NCI-H524 (cell line): ENCODE data around the gene ZDHHC24.
"Not testable (repeated sequence)": the region's sequence is repeated elsewhere in the genome, so short reads cannot be mapped to it uniquely, and the experiment has no call there.

Source experiments
- DNase-seq, 2 experiments: peaks; one replicate each; lab custom pipeline; 2025; lab: John Stamatoyannopoulos, UW

ZDHHC24 gene, protein sequence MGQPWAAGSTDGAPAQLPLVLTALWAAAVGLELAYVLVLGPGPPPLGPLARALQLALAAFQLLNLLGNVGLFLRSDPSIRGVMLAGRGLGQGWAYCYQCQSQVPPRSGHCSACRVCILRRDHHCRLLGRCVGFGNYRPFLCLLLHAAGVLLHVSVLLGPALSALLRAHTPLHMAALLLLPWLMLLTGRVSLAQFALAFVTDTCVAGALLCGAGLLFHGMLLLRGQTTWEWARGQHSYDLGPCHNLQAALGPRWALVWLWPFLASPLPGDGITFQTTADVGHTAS

DNA sequence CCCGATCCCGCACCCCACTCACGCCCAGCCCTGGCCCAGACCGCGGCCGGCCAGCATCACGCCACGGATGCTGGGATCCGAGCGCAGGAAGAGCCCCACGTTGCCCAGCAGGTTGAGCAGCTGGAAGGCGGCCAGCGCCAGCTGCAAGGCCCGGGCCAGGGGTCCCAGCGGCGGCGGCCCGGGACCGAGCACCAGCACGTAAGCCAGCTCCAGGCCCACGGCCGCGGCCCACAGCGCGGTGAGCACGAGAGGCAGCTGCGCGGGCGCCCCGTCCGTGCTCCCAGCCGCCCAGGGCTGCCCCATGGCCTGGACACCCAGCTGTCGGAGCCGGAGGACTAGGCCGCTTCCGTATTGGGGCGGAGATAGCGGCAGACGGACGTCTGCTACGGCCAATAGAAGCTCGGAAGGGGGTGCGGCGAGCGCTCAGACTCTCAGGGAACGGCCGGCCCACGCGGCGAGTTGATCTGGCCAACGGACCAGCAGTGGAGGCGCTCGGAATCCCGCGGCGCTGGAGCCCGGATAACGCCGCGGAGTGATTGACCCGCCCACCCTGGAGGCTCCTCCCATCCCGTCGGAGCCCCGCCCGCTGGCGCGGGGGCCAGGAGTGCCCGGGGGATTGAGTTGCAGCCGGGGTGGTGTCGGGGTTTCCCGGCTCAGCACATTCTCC is at the start of gene ZDHHC24:
Gene ZDHHC24 (minus strand): TSS at position 348 of the 667 bp plus-strand sequence. CDS start 45 bp downstream, at position 303.
- DNase-seq, result peak; percentile 90 to 96

DNA sequence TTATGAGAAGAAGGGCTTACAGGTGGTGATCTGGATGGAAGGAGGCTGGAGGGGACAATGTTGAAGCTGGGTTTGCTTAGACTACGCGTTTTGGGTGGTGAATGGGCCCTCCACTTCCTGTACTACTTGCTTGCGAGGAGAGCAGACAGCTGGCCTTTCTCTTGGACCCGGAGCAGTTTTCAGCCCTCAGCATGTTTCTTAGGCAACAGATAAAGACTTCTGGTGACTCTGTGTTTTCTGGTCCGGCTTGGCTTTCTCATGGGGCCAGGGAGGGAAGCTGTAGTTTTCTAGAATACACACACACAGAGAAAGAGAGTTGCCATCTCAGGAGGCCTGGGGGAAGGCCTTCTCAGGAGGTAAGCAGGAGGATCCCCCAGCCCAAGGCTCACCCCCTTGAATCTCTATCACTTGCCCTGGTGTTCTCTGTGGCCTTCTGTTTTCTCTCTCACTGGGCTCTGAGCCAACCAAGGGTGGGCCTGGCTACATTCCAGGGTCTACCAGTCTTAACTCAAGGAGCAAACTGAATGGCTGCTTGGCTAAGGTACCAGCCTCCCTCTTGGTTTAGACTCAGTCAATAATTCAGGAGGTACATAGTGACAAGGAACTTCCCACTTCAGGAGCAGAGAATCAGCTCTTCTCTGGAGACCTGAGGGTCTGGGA is 49.5 kb upstream of the ZDHHC24 start:
- no peak for DNase-seq

DNA sequence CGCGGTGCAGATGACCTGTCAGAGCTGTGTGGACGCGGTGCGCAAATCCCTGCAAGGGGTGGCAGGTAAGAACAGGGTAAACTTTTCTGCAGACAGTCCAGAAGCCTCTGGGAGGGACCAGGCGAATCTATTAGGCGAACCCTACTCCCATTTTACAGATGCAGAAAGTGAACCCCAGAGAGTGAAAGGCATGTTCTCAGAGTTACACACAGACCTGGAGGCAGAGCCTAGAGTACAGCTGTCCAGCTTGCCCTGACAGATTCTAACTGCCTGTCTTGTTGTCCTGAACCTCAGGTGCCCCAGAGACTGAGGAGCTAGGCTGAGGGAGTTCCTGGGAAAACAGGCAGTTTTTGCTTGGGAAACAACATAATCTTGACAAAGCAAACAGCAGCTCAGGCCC is 47.8 kb upstream of the ZDHHC24 start:
- DNase-seq, result no peak

DNA sequence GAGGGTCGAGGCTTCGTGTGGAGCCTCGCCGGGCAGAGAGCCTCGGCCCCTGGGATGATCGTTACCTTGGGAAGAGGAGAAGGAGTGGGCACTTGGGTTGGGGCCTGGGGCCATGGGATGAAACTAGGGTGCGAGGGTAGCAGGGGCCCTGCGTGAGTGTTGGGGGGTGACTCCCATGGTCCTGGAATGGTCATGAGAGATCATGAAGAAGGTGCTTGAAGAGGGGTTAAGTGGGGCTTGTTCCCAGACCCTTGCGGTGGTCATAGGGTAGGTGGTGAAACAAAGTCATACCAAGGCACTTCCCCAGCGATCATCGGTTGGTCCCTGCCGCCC is 47.4 kb upstream of the ZDHHC24 start:
- no peak for DNase-seq

DNA sequence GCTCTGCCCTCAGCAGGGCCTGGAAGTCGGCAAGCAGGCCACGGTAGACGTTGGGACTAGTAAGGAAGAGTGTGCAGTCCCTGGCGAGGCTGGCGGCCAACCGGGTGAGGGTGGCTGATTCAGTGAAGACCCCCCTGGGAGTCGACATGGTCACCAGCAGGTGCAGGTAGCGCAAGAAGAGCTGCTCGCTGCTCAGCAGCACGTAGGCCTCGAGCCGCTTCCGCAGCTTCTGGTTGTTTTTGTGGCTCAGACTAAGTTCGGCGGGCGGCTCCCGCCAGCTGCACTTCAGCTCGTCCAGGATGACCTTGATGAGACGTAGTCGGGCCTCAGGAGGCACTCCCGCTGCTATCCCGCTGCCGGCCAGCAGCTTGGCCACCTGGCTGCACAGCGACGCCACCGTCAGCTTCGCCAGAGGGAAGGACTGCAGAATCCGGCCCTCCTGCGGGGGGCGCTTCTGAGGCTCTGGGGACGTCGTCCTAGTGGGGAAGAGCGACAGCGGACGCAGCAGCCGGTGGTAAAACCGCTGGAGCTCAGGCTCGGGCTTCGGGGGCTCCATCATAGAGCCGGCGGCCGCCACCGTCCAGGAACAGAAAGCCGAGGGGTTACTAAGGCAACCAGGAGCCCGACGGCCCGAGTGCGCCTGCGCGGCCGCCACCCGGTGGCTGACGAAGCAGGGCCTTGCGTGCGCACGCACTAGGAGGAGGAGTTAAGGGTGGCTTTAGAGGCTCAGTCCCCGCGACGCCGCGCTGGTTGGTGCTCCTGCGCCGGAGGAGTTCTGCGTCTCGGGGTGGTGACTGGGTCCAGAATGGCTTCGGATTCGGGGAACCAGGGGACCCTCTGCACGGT is 46.8 kb upstream of the ZDHHC24 start, which contains the start of the genes CCDC87 and CCS:
Gene CCDC87 (minus strand): TSS at position 607 of the 846 bp plus-strand sequence. CDS start 48 bp downstream, at position 559.
Gene CCS (plus strand): TSS at position 729 of the 846 bp plus-strand sequence. CDS start 77 bp downstream, at position 806.
- DNase-seq, result peak; percentile 91 to 95

DNA sequence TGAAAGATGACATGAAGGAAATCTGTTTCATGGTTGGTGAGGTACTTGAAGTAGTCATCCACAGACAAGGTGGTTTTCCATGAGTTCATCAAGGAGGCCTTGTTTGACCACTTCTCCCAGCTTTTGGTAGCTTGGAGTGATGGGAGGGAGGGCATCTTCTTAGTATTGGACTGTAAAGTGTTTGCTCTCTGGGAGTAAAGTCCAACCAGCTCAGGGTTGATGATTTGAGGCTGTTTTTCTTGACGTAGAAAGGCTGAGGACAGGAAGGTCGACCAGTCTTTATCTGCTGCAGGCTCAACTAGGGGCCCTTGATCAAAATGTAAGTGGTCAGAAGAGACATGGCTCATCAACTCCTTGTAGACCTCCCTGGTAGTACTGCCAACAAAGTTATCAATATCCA is 45.3 kb upstream of the ZDHHC24 start:
- no peak for DNase-seq

DNA sequence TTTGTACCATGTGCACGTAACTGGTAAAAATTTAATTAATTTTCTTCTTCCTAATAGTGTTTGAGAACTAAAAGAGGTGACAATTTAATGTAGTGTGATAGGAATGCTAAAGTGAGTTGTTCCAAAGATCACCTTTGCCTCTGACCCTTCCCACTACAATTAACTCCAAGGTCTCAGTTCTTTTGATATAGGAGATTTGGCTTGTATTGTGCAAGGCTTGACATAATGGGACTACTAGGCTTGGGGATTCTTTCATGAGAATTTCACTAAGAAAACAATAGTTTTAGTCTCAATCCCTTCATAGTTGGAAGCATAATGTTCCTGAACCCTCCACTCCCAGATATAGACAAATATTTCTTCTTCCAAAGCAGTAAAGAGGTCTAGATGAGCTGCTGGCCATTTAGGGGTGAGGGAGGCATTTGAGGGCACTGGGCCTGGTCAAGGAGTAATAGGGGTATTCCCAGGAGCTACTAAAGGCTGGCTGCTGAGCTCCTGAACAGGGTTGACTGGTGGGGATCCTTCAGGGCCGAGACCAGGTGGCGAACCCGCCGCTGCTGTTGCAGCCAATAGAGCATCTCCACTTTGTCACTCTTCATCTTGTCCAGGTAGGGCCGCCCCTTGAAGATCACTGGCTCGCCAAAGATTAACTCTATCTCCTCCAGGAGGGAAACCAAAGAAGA is 44.3 kb upstream of the ZDHHC24 start:
- DNase-seq, result no peak

DNA sequence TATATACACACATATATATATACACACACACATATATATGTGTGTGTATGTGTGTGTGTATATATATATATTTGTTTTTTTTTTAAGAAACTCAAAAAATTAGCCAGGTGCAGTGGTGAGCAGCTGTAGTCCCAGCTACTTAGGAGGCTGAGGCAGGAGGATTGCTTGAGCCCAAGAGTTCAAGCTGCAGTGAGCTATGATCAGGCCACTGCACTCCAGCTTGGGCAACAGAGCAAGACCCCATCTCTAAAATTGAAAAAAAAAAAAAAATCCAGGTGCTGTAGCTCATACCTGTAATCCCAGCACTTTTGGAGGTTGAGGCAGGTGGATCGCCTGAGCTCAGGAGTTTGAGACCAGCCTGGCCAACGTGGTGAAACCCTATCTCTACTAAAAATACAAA is 43.5 kb upstream of the ZDHHC24 start:
- DNase-seq, result not testable (repeated sequence)

DNA sequence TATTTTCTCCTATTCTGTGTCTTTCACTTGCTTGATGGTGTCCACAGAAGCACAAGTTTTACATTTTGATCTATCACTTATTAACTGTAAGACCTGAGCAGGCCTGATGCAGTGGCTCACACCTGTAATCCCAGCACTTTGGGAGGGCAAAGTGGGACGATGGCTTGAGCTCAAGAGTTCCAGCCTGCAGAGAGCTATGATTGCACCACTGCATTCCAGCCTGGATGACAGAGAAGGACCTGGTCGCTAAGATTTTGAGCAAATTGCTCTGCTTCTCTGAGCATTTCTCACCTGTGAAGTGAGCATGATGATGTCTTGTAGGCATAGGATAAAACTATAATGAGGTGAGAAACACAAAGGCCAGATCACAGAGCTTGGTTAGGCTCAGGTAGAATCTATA is 40.3 kb upstream of the ZDHHC24 start:
- DNase-seq, result no peak

DNA sequence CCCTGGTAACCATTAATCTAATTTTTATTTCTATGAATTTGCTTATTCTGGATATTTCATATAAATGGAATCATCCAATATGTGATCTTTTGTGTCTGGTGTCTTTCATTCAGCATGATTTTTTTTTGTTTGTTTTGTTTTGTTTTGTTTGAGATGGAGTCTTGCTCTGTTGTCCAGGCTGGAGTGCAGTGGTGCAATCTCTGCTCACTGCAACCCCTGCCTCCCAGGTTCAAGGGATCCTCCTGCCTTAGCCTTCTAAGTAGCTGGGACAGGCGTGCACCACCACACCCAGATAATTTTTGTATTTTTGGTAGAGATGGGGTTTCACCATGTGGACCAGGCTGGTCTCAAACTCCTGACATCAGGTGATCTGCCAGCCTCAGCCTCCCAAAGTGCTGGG is 39.6 kb upstream of the ZDHHC24 start:
- DNase-seq, result not testable (repeated sequence)

DNA sequence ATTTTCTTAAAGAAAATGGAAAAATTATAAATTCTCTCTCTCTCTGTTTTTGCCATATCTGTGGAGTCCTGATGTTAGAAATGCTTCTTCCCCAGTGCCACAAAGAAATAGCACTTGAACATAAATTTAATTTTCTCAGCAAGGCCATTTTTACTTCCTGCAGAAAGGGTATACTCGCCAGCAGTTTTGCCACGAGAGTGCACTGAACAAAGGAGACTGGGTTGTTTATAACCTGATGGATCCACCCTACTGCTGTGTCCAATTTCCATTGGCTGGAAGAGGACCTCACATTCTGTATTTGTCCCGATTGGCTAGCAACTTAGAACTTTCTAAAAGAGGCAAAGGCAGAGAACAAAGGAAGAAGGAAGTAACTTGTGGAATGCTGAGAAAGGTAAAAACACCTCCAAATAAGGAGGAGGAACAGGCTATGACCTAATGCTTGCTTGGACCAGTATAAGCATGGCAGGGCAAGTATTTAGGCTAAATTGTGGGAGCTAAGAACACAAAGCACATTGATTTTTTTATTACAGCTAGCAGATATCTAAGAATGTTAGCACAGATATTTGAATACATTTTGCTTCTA is 36.8 kb upstream of the ZDHHC24 start:
- DNase-seq, result not testable (repeated sequence)

DNA sequence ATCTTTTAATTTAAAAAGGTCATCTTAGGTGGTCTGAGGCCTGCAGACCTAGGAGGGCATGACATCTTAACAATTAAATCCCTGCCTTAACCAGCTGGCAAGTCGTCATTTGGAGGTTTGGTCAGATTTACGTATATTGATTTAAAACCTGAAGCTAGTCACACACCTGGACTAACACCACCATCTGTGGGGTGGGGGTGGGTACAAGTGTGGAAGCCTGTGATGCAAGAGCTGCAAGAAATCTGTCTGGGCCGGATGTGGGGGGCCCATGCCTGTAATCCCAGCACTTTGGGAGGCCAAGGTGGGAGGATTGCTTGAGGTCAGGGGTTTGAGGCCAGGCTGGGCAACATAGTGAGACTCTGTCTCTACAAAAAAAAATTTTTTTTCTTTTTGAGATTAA is 35.4 kb upstream of the ZDHHC24 start:
- no peak for DNase-seq

DNA sequence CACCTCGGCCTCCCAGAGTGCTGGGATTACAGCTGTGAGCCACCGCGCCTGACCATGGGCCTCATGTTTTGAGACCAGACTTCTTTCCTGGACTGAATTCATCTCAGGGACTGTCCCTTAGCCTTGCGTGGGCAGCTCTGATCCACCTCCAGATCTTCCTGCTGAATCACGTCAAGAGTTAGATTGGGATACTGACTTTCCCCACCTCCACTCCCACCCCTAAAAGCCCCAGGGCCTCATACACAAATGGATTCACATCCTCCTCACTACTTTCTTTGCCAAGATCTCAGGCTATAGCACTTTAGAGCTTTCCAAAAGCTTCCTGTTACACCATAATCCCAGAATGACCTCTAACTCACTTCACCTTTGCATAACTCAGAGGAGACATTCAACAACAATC is 35.0 kb upstream of the ZDHHC24 start:
- no peak for DNase-seq

DNA sequence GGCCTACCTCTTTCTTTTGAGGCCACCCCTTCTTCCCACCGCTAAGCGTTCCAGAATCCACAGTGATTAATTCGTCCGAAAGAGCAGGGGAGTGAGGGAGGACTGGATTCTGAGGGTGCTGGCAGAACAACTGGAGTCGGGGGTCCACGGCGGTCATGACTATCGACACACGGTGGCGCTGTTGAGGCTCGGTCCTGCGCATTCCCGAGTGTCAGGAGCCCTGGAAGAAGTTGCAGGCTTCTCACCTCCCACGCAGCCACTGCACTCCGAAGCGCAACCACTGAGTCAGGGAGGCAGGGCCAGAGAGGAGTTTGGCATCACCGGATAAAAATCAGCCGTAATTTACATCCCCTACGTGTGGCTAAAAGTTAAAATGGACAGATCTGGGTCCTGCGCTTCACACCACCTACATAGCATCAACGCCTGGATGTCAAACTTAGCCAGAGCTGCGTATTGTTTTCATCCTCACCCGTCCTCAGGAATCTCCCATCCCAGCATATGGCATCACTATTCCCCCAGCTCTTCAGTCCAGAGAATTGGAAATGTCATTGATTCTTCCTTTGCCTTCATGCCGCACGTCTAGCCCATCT is 33.3 kb upstream of the ZDHHC24 start:
- peak in 1 of 2 experiments; percentile 65 for DNase-seq

DNA sequence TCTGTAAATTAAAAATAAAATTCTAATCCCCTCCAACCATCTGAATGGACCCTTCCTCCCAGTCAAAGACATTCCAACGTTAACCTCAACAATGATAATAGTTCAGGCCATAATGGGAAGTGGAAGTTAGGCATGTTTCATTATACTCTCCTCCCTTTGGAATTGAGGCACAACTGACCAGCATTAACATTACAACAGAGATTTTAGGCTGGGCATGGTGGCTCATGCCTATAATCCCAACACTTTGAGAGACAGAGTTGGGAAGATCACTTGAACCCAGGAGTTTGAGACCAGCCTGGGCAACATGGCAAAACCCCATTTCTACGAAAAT is 25.0 kb upstream of the ZDHHC24 start:
- DNase-seq, result no peak

DNA sequence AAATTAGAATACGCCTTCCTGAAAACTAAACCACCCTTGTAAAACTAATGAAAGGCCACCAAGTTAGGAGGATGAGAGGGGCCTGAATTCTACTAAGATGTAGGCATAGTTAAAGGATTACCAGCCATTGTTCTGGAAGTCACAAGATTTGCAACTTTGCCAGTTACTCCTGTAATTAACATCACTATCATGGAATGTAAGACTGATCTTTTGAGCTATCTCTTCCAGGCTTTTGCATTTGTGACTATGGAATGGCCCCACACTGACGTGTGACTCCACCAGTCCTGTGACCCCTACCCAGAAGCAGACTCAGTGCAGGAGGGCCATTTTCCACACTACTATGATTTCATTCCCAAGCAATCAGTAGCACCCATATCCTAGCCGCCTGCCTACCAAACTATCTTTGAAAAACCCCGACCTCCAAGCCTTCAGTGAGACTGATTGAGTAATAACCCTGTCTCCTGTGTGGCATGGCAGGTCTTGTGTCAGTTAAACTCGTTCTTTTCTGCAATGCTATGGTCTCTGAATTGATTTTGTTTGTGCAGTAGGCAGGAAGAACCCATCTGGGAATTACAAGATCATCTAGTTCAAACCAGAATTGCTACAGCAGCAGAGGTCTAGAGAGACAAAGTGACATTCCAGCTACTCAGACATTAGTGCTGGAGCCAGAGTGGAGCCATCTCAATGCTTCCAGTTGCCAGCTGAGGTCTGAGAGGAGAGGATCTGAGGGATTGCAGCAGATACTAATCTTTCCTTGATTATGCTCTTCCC is 24.4 kb upstream of the ZDHHC24 start:
- no peak for DNase-seq

DNA sequence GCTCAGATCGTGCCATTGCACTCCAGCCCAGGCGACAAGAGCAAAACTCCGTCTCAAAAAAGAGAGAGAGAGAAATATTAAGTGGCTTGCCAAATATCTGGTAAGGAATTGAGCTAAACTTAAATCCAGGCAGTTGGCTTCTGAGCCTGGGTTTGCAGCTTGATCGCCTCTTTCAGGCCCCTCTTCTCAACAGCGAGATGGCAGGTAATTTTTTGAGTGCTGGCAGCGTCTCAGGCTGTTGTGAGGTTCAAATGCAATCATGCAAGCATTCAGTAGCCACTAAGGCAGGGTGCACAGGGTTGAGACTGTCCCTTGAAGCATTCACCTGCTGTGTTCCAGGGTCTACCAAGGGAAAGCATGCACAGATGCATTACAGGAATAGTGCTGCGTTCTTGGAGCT is 23.2 kb upstream of the ZDHHC24 start:
- no peak for DNase-seq

DNA sequence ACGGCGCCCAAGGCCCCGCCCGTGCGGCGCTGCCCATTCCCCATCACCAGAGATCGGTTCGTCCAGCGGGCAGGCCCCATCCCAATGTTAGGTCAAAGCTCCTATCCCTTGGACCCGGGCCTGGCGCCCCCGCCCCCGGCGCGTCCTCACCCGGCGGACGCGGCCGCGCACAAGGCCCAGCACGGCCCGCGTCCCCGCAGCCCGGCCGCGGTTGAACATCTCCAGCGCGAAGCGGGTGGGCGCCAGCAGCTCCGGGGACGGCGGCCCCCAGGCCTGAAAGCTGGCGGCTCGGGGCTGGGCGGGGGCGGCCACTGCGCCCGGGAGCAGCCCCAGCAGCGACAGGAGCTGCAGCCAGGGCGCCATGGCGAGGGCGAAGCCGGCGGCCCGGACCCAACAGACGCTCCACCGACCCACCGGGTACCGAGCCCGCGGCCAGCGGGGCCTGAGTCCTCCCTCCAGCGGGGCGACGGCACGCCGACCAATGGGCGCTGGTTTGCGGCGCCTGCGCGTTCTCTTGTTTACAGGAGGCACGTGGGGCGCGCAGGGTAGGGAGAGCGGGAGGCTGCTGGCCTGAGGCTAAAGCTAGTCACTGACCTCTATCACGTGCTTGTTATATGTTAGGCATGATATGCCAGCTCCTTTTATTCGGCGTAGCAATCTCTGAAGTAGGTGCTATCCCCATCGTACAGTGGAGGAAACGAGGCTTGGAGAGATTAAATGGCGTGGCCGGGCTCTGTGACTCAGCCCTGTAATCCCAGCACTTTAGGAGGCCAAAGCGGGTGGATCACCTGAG is 22.5 kb upstream of the ZDHHC24 start, which contains the start of gene CTSF:
Gene CTSF (minus strand): TSS at position 483 of the 793 bp plus-strand sequence. CDS start 120 bp downstream, at position 363.
- DNase-seq, result peak in 1 of 2 experiments; percentile 33

DNA sequence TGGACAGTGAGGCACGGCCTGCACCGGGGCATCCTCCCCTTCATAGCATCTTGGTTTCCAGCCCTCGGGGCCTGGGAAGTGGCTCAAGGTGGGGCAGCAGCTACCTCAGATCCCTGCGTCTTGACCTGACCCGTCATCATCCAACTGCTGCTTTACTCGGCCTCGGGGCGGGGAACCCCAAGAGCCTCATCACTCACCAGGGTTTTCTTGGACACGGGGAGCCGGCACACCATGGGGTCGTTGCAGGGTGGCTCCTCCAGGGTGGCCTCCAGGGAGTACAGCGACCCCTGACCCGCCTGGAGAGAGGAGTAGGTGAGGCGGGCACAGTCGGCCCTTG is 21.9 kb upstream of the ZDHHC24 start:
- no peak for DNase-seq
